Sigmoid colon (tissue), 7 donors: ENCODE results near the gene PARP4. TPM values are rescaled to one million over a fixed set of nuclear protein-coding genes. Genes with fewer than 3 reads are reported as not detected.

Source experiments
- DNase-seq: peaks from one replicate; pipeline ENCODE4 v3.0.0-alpha.2; 2019
- H3K27ac ChIP-seq, 4 donors: fragments of 200-600 bp; sonication (generic); one replicate each; pipeline ENCODE4 v1.5.1; 2016 to 2019; ENCODE audit warnings: mild to moderate bottlenecking in 1 of 4
- H3K27me3 ChIP-seq, 3 donors: fragments of 200-600 bp; sonication (generic); one replicate each; pipeline ENCODE4 v1.5.1; 2019; ENCODE audit warnings: mild to moderate bottlenecking in 1 of 3
- H3K36me3 ChIP-seq, 4 donors: fragments of 200-600 bp; sonication (generic); one replicate each; pipeline ENCODE4 v1.5.1; 2016 to 2019
- H3K4me1 ChIP-seq, 4 donors: fragments of 200-600 bp; sonication (generic); one replicate each; pipeline ENCODE4 v1.5.1; 2017 to 2019
- H3K4me3 ChIP-seq, 4 donors: fragments of 200-600 bp; sonication (generic); one replicate each; pipeline ENCODE4 v1.5.1; 2017 to 2019; ENCODE audit warnings: mild to moderate bottlenecking in 2 of 4, moderate library complexity in 1 of 4
- H3K9me3 ChIP-seq, 4 donors: fragments of 200-600 bp in 3 of 4; sonication (generic) in 3 of 4; one replicate each; pipeline versions ENCODE4 v1.5.1 to v1.6.1; 2013 to 2019
- EP300 ChIP-seq, 4 donors: sonication (generic); formaldehyde crosslinking; IDR thresholded peaks; one replicate each; pipeline ENCODE4 v1.6.1; 2017; ENCODE audit warnings: antibody characterized with exemption in 4 of 4
- POLR2A ChIP-seq, 2 donors: fragments of 450-650 bp; IDR thresholded peaks; one replicate each; pipeline ENCODE4 v1.6.1; 2016; ENCODE audit warnings: antibody characterized with exemption in 2 of 2, mild to moderate bottlenecking in 2 of 2, moderate library complexity in 2 of 2
- POLR2AphosphoS5 ChIP-seq, 4 donors: sonication (generic); formaldehyde crosslinking; IDR thresholded peaks; one replicate each; pipeline ENCODE4 v1.6.1; 2017; ENCODE audit warnings: antibody characterized with exemption in 4 of 4
- WGBS, 2 donors: extraction: QIAGEN DNeasy Blood & Tissue Kit; methylation state at CpG; one replicate each; pipeline ENCODE4 v1.1.7; 2013; 5-methylcytosine and 5-hydroxymethylcytosine counted together
- intact Hi-C: fragments of 100-400 bp; cut with DNase I; formaldehyde crosslinking; loops from one replicate; pipeline ENCODE4 v1.15.1; 2023
- polyA plus RNA-seq, 3 donors: library from polyadenylated mRNA; stranded (reverse); fragments of 200-250 nt; gene quantifications; one replicate each; pipeline ENCODE4 v1.2.3, GENCODE V29; 2013
- total RNA-seq, 4 donors: library from RNA; depleted of rRNA; stranded (reverse); fragments of >200 nt; gene quantifications; one replicate each; pipeline ENCODE4 v1.1.0, GENCODE V29; 2016
- TF ChIP-seq, protein P1 (sequence below), 4 experiments: fragments of 450-650 bp in 3 of 4; fragments of 200-600 bp in 1 of 4; IDR thresholded peaks; one replicate each; pipeline ENCODE4 v1.5.1; 2016 to 2019; ENCODE audit warnings: antibody characterized with exemption in 4 of 4, mild to moderate bottlenecking in 3 of 4, moderate library complexity in 2 of 4
- donor health status: healthy with polysubstance abuse.
- donor health status: Bipolar disorder and iron deficiency.
- donor health status: healthy.

PARP4 gene
- total and polyA plus RNA-seq, 7 donors, result 29.4 to 54.3 (median 41.8) TPM

DNA sequence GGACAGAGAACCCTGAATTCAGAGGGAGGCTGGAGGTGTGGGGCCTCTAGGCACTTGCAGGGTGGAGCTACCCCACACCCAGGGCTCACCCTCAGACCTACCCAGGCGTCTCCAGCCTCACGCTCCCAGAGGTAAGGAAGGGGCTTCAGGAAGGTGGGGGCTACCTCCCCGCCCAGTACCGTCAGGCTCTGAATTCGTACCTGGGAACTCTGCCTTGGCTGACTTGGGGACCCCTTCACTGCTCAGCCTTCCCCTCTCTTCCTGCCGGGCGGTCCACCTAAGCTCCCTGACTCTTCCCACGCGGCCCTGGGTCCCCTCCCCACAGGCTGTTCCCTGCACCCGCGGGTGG lies 28.5 kb upstream of the PARP4 start:
- H3K4me1 ChIP-seq, result peaks cover 0 to 7% (median 3%) of the 10 kb centered on the region in 4 donors
- WGBS, 2 donors, result 29 to 49% methylated on average over 11 of the region's 11 CpGs
- no peak overlapping the region for H3K27ac ChIP-seq
- no peak for TF ChIP-seq EP300 (IDR thresholded peaks at IDR 0.05)
- no peak for TF ChIP-seq POLR2A (IDR thresholded peaks at IDR 0.05)
- TF ChIP-seq POLR2AphosphoS5 (IDR thresholded peaks at IDR 0.05), result no peak
- TF ChIP-seq, protein P1, sequence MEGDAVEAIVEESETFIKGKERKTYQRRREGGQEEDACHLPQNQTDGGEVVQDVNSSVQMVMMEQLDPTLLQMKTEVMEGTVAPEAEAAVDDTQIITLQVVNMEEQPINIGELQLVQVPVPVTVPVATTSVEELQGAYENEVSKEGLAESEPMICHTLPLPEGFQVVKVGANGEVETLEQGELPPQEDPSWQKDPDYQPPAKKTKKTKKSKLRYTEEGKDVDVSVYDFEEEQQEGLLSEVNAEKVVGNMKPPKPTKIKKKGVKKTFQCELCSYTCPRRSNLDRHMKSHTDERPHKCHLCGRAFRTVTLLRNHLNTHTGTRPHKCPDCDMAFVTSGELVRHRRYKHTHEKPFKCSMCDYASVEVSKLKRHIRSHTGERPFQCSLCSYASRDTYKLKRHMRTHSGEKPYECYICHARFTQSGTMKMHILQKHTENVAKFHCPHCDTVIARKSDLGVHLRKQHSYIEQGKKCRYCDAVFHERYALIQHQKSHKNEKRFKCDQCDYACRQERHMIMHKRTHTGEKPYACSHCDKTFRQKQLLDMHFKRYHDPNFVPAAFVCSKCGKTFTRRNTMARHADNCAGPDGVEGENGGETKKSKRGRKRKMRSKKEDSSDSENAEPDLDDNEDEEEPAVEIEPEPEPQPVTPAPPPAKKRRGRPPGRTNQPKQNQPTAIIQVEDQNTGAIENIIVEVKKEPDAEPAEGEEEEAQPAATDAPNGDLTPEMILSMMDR (IDR thresholded peaks at IDR 0.05), result no peak
- no peaks in the 10 kb centered on the region for H3K36me3 ChIP-seq
- peaks cover 4 to 39% (median 14%) of the 10 kb centered on the region in 3 donors for H3K27me3 ChIP-seq
- no peak for DNase-seq
- no peaks in the 10 kb centered on the region for H3K9me3 ChIP-seq
- intact Hi-C loops, result no loop called here
- peak overlapping the region in 3 of 4 donors; percentile 36 to 46 (median 44) for H3K4me3 ChIP-seq

DNA sequence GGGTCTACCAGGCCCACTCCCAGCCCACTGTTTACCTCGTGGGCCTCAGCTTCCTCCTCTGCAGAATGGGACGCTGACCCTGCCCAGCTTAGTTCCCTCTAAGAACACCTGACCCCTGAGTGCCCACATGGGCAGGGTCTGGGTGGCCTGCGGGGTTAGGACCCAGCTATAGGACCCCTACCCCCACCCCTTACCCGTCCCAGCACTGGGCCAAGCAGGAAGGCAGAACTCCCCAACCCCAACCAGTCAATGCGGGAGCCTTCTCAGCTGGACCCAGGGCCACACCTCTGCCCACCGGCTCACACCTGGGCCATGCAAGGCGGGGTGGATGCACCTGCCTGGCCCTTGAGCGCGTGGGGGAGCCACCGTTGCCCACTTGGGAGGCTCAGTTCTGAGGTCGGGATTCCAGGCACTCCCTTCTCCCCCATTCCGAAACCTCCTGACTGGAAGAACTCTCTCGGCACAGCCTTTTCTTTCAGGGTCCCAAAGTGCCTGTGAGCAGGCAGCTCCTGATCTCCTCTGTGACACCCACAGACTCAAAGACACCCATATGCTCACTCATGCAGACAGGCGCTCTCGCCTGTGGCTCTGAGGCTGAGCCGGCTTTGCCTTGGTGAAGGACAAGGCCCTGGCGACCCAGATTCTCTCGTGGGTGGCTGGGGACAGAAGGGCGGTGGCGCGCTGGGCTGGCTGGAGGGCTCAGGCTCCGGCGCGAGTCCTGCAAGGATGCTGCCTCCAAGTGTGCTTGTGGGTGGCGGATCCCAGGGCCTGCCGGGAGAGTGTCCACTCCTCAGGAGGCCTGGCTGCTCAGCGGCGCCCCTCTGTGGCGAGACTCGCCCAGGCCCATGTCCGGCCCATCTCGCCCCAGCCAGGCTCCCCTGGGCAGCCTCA lies 27.9 kb upstream of the PARP4 start:
- 69 to 80% methylated on average over 32 of the region's 32 CpGs for WGBS, 2 donors
- intact Hi-C loops, result no loop called here
- H3K27ac ChIP-seq, result no peak overlapping the region
- TF ChIP-seq POLR2AphosphoS5 (IDR thresholded peaks at IDR 0.05) (no peak), POLR2A (IDR thresholded peaks at IDR 0.05) (no peak), EP300 (IDR thresholded peaks at IDR 0.05) (no peak)
- TF ChIP-seq, protein P1 (IDR thresholded peaks at IDR 0.05), result no peak
- no peaks in the 10 kb centered on the region for H3K9me3 ChIP-seq
- H3K4me1 ChIP-seq, result peaks cover 0 to 7% (median 3%) of the 10 kb centered on the region in 4 donors
- no peak for DNase-seq
- no peak overlapping the region for H3K4me3 ChIP-seq
- H3K36me3 ChIP-seq, result no peaks in the 10 kb centered on the region
- peaks cover 4 to 39% (median 14%) of the 10 kb centered on the region in 3 donors for H3K27me3 ChIP-seq

- TF ChIP-seq POLR2AphosphoS5 (IDR thresholded peaks at IDR 0.05) (no peak), POLR2A (IDR thresholded peaks at IDR 0.05) (no peak), EP300 (IDR thresholded peaks at IDR 0.05) (no peak)
- TF ChIP-seq, protein P1 (IDR thresholded peaks at IDR 0.05), result no peak
- Histone ChIP-seq H3K9me3 (no peaks in the 10 kb centered on the region), H3K27ac (no peak overlapping the region), H3K27me3 (peaks cover 4 to 39% (median 14%) of the 10 kb centered on the region in 3 donors), H3K4me3 (no peak overlapping the region), H3K36me3 (no peaks in the 10 kb centered on the region), H3K4me1 (peaks cover 0 to 7% (median 3%) of the 10 kb centered on the region in 4 donors)
- WGBS, 2 donors, result 70 to 85% methylated on average over 11 of the region's 11 CpGs
- intact Hi-C loops, result no loop called here
- no peak for DNase-seq
These were observed 27.1 kb upstream of the PARP4 start for GRCh38 chr13:24539500-24540165.

DNA sequence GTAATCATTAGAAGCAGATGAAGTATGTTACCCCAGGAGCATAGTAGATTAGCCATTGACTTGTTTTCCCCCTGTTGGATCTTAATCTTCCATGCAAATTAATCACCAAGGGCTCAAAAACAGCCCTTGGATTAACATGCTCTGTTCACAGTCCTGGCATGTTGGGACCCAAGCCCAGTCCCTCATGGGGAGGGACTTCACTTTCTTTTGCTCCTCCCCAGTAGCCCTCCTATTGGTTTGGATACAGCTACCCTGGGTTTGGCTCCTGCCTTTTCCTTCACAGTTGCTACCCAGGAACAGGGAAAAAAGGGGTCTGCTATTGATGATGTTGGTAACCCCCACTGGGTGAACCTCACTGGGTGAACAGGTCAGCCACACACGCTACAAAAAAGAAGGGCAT lies 16.9 kb upstream of the PARP4 start:
- no peak for TF ChIP-seq EP300 (IDR thresholded peaks at IDR 0.05)
- TF ChIP-seq POLR2A (IDR thresholded peaks at IDR 0.05), result no peak
- 85 to 88% methylated on average over 1 of the region's 1 CpG for WGBS, 2 donors
- Histone ChIP-seq H3K9me3 (no peaks in the 10 kb centered on the region), H3K36me3 (no peaks in the 10 kb centered on the region), H3K4me1 (no peaks in the 10 kb centered on the region), H3K27me3 (peaks cover 0 to 13% (median 0%) of the 10 kb centered on the region in 3 donors), H3K4me3 (no peak overlapping the region), H3K27ac (no peak overlapping the region)
- intact Hi-C loops, result no loop called here
- no peak for DNase-seq

DNA sequence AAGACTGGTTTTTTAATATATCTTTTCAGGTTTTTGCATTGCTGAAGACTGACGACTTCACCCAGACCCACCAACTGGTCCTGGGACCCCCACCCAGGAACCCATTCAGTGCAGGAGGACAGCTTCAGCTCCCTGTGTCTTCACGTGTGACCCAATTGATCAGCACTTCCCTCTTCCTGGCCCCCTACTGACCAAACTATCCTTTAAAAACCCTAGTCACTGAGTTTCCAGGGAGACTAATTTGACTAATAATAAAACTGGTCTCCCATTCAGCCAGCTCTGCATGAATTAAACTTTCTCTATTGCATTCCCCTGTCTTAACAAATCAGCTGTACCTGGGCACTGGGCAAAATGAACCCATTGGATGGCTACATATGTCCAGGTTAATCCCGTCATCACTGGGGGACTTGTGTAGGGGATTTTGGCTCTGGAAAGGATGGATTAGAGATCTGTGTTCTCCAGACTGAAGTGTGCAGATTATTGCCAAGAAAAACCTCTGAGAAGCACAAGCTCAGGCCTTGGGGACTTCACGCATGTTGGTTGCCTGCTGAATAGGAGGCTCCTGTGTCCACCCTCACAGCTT lies 16.3 kb upstream of the PARP4 start:
- intact Hi-C loops, result no loop called here
- 82 to 91% methylated on average over 4 of the region's 4 CpGs for WGBS, 2 donors
- Histone ChIP-seq H3K9me3 (no peaks in the 10 kb centered on the region), H3K36me3 (no peaks in the 10 kb centered on the region), H3K27ac (no peak overlapping the region), H3K27me3 (peaks cover 0 to 13% (median 0%) of the 10 kb centered on the region in 3 donors), H3K4me1 (no peaks in the 10 kb centered on the region), H3K4me3 (no peak overlapping the region)
- TF ChIP-seq POLR2AphosphoS5 (IDR thresholded peaks at IDR 0.05), result no peak
- TF ChIP-seq POLR2A (IDR thresholded peaks at IDR 0.05), result no peak
- TF ChIP-seq EP300 (IDR thresholded peaks at IDR 0.05), result no peak
- DNase-seq, result no peak
